GM18505 (cell line): ENCODE results near the gene FTO.

Source experiments
- ATAC-seq: cut with Tn5 transposase; IDR thresholded peaks from one replicate; pipeline ENCODE4 v1.9.1; 2021; ENCODE audit not compliant: unreplicated experiment
- POLR2A ChIP-seq: IDR thresholded peaks from 4 replicates; pipeline ENCODE4 v1.6.1; 2011; ENCODE audit warnings: borderline replicate concordance; ENCODE audit not compliant: insufficient read depth, insufficient read length; ENCODE audit errors: extremely low read depth

Gene FTO

DNA sequence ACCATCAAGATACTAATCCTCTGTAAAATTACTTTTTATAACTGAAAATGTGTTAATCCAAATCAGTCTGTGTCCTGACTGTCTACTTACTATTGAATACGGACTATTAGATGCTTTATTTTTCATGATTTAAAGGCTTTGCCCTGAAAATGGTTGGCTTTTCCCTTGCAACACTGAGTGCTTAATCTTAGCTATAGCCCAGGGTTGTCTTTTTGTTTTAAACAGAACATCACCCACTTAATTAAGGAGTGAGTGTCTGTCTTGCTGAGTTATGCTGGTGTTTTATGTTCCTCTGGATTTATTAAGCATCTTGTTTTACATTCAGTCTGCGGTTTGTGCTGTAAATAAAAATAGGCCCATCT lies 11.0 kb downstream of the FTO start:
- TF ChIP-seq POLR2A: no peak
- ATAC-seq: no peak

DNA sequence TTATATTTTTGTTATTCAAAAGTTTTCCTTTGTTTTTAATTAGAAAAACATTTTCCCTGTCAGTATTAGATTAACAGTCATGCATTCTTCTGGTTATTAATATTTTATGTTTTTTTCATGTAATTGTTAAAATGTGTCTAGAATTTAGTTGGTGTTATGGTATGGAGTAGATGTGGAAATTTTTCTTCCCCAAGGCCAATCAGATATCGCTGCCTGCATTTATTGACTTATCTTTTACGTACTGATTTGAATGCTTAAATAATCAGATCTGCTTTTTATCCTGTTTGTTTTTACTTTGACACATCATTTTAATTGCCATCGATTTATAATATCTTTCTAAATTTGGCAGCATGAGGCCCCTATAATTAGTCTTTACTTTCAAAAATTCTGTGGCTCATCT lies 13.6 kb downstream of the FTO start:
- no peak for ATAC-seq
- TF ChIP-seq POLR2A: no peak

- TF ChIP-seq POLR2A: no peak
- no peak for ATAC-seq
Observed at GRCh38 chr16:53721017-53721416, 17.1 kb downstream of the FTO start.

DNA sequence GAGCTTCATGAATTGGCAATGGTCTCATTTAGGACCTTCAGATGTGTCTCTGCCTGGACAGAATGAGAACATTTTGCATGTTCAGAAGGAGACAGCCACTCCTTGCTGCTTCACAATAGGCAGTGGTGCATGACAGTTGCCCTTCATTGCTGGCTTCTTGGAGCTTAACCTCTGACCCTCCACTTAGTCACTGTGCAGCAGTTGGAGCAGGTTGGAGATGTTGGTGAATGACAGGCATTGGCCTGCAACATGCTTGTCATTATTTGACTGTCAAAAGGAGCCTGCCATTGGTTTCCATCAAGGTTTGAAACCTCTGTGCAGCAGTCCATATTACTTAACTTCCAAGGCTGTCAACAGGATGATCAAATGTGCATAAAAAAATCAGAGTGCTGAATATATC lies 22.7 kb downstream of the FTO start:
- no peak for TF ChIP-seq POLR2A
- no peak for ATAC-seq

- TF ChIP-seq POLR2A: no peak
- ATAC-seq: no peak
Observed at GRCh38 chr16:53730693-53731092, 26.7 kb downstream of the FTO start.

GRCh38 chr16:53732296-53732929 lies 28.5 kb downstream of the FTO start:
- no peak for ATAC-seq

GRCh38 chr16:53734908-53735307 lies 31.0 kb downstream of the FTO start:
- TF ChIP-seq POLR2A: no peak
- no peak for ATAC-seq

More at GRCh38 chr16:53732296-53732929, 28.5 kb downstream of the FTO start:
- TF ChIP-seq POLR2A: no peak

DNA sequence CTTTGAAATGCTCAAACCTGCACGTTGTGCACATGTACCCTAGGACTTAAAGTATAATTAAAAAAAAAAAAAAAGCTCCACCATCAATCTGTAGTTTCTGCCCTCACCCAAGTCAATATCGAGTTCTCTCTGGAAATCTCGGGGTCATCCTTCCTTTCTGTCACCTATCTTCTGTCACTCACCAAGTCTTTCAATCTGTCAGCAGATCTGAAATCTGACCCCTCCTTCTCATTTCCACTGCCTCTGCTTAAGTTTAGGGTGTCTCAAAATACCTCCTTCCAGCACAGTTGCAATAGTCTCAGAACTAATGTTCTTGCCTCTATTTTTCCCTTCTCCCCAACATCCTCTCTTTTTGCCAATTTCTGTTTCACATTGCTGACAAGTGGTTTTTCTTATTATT lies 32.3 kb downstream of the FTO start:
- no peak for ATAC-seq
- no peak for TF ChIP-seq POLR2A

DNA sequence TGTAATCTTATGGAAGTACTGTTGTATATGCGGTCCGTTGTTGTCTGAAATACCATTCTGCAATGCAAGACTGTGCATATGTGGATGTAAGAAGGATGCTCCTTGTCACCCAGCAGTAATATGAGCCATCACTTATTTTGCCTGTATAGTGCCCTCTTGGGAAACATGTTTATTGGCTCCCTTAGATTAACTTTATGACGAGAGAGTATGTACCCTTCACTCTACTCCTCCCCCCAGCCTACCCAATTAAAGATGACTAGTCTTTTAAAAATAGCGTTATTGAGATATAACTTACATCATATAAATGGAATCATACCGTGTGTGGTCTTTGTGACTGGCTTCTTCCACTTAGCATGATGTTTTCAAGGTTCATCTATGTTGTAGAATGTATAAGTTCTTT lies 33.6 kb downstream of the FTO start:
- no peak for TF ChIP-seq POLR2A
- no peak for ATAC-seq

- no peak for ATAC-seq
- TF ChIP-seq POLR2A: no peak
Observed at GRCh38 chr16:53740476-53740875, 36.5 kb downstream of the FTO start.

DNA sequence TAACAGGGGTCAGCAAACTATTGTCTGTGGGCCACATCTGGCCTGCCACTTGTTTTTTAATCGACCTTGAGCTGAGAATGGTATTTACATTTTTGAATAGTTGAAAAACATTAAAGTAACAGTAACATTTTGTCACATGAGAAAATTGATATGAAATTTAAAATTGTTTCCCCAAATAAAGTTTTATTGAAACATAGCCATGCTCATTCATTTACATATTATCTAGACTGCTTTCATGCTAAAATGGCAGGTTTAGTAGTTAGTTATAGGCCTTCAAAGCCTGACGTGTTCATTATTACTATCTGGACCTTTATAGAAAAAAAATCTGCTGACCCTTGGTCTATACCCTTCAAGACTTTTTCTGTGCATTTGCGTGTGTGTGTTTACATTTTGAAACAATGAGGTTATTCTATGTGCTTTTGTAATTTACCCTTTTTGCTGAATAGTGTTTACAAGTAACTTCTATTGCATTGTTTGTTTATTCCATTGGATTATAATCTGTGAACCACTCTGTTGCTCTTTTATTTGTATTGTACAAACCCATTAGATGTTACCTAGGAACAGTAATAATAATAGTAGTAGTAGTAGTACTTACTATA lies 37.1 kb downstream of the FTO start:
- ATAC-seq: no peak
- no peak for TF ChIP-seq POLR2A

DNA sequence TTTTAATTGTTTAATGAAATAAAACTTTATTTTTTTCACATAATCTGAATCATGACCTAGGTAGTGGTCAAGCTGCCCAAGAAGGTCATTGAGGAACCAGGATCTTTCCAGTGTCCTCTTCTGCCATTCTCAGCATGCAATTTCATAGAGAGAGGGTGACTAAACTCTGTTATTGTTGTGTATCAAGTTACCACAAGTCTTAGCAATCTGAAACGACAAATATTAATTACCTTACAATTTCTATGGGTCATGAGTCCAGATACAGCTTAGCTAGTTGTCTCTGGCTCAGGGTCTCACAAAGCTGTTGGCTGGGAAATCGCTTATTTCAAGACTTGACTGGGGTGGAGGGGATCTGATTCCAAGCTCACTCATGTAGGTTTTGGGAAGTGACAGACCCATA lies 37.6 kb downstream of the FTO start:
- ATAC-seq: no peak
- TF ChIP-seq POLR2A: no peak

- TF ChIP-seq POLR2A: no peak
- no peak for ATAC-seq
Observed at GRCh38 chr16:53743149-53743566, 39.2 kb downstream of the FTO start.

DNA sequence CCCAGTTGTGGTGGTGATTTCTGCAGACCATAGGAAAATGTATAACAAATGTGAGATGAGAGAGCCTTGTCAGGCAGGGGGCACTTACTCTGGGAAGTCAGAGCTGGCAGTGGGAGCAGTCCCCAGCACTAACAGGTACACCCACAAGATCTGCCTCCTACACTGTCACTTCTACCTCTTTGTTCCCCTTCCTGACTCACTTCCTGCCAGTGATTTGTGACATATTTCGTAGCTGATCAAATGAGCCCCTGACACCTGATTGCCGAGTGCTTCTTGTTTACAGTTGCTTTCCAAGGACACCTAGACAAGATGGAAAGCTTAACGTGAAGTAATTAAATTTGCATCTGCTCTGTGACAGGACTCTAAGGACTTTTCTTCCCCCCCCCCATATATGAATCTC lies 40.5 kb downstream of the FTO start:
- peak; percentile 73 for ATAC-seq
- TF ChIP-seq POLR2A: no peak

DNA sequence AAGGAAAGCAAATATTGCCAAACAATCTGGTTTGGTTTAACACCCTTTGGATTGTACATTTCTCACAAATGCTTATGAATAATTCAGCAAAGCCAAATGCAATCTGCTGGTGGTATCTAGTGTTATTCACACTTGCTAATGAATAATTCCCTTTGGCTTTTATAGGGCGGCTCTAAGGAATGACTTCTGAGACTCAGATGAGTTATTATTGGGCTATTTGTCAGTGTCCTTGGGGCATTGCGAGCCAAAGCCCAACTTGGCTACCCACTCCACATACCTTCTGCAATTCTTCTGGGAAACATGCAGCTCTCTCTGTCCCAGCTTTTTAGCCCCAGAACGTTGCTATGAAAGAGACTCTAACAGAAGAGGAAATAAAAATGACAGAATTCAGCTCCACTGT lies 41.1 kb downstream of the FTO start:
- ATAC-seq: no peak
- TF ChIP-seq POLR2A: no peak
